Transverse colon (tissue), 3 donors: ENCODE data around the gene VPS41.

Experiments used
- CTCF ChIP-seq, 5 experiments: fragments of 200-600 bp in 3 of 5; fragments of 450-650 bp in 2 of 5; sonication (generic) in 3 of 5; IDR thresholded peaks; 1 replicate in 2 of 5; 2 replicates in 3 of 5; pipeline ENCODE4 v1.5.1; 2016 to 2017; ENCODE audit warnings: antibody characterized with exemption in 5 of 5, inconsistent platforms in 3 of 5, mild to moderate bottlenecking in 2 of 5, moderate library complexity in 1 of 5
- POLR2A ChIP-seq: fragments of 450-650 bp; IDR thresholded peaks from one replicate; pipeline ENCODE4 v1.6.1; 2016; ENCODE audit warnings: antibody characterized with exemption, mild to moderate bottlenecking, moderate library complexity

- TF ChIP-seq POLR2A = no peak
- TF ChIP-seq CTCF (IDR thresholded peaks at IDR 0.05) = no peak
Measured at GRCh38 chr7:38938001-38938485, 29.1 kb upstream of the VPS41 start.
